Posterior cingulate gyrus (tissue), 11 donors: Measurements from ENCODE around the gene OAT.
A peak's percentile ranks its signal among the peaks of the same experiment; 100 is the strongest.
"Not testable (repeated sequence)": the region's sequence is repeated elsewhere in the genome, so short reads cannot be mapped to it uniquely, and the experiment has no call there.

Source experiments
- DNase-seq, 10 donors: peaks; one replicate each; pipeline versions ENCODE4 v3.0.0 to v3.0.0-alpha.2; 2020 to 2021; ENCODE audit warnings: mixed read lengths in 3 of 10
- intact Hi-C: fragments of 100-400 bp; cut with DNase I; formaldehyde crosslinking; loops from one replicate; pipeline ENCODE4 v1.15.1; 2023

Gene OAT

GRCh38 chr10:124384591-124385190, 34.0 kb downstream of the OAT start:
- intact Hi-C loops, result loop anchor here (5.0 kb wide), 1 partner anchor 802 kb away; no protein-coding TSS in a partner anchor
- peak in 1 of 10 donors; percentile 67 for DNase-seq

- DNase-seq, result peak in 1 of 10 donors; percentile 24
- intact Hi-C loops, result no loop called here
These were observed 34.6 kb downstream of the OAT start for GRCh38 chr10:124384172-124384571.

GRCh38 chr10:124383496-124383895, 35.2 kb downstream of the OAT start:
- DNase-seq, result peak in 1 of 10 donors; percentile 56
- intact Hi-C loops, result no loop called here

GRCh38 chr10:124381011-124381611, 37.6 kb downstream of the OAT start:
- intact Hi-C loops, result no loop called here
- peak in 1 of 10 donors; percentile 22 for DNase-seq

GRCh38 chr10:124380256-124380995, 38.3 kb downstream of the OAT start:
- DNase-seq, result peak in 1 of 10 donors; percentile 18
- intact Hi-C loops, result no loop called here

- intact Hi-C loops, result no loop called here
- DNase-seq, result peak in 1 of 10 donors; percentile 53
These were observed 39.0 kb downstream of the OAT start for GRCh38 chr10:124379609-124380193.

- intact Hi-C loops, result no loop called here
- peak in 1 of 10 donors; percentile 67 for DNase-seq
These were observed 39.7 kb downstream of the OAT start for GRCh38 chr10:124378881-124379471.

GRCh38 chr10:124378271-124378670, 40.5 kb downstream of the OAT start:
- intact Hi-C loops, result no loop called here
- peak in 1 of 10 donors; percentile 18 for DNase-seq

GRCh38 chr10:124377101-124377500, 41.6 kb downstream of the OAT start:
- DNase-seq, result peak in 1 of 10 donors; percentile 56
- intact Hi-C loops, result no loop called here

GRCh38 chr10:124376411-124376810, 42.3 kb downstream of the OAT start:
- intact Hi-C loops, result no loop called here
- DNase-seq, result peak in 1 of 10 donors; percentile 42

GRCh38 chr10:124375691-124376090, 43.0 kb downstream of the OAT start:
- DNase-seq, result peak in 1 of 10 donors; percentile 46
- intact Hi-C loops, result no loop called here

- no peak for DNase-seq
- intact Hi-C loops, result no loop called here
These were observed 43.4 kb downstream of the OAT start for GRCh38 chr10:124375353-124375614.

GRCh38 chr10:124374535-124375352, 44.0 kb downstream of the OAT start:
- intact Hi-C loops, result no loop called here
- peak in 1 of 10 donors; percentile 62 for DNase-seq

- intact Hi-C loops, result no loop called here
- DNase-seq, result peak in 1 of 10 donors; percentile 84
These were observed 45.8 kb downstream of the OAT start for GRCh38 chr10:124372899-124373298.

- intact Hi-C loops, result no loop called here
- DNase-seq, result peak in 1 of 10 donors; percentile 75
These were observed 48.3 kb downstream of the OAT start for GRCh38 chr10:124370426-124370825.

GRCh38 chr10:124369986-124370385, 48.7 kb downstream of the OAT start:
- intact Hi-C loops, result loop anchor here (10.0 kb wide), 1 partner anchor 105 kb away; no protein-coding TSS in a partner anchor
- peak in 1 of 10 donors; percentile 18 for DNase-seq

- DNase-seq, result not testable (repeated sequence)
- intact Hi-C loops, result loop anchor here (10.0 kb wide), 1 partner anchor 105 kb away; no protein-coding TSS in a partner anchor
These were observed 49.2 kb downstream of the OAT start for GRCh38 chr10:124369533-124369932.

GRCh38 chr10:124369066-124369465, 49.7 kb downstream of the OAT start:
- intact Hi-C loops, result loop anchor here (10.0 kb wide), 1 partner anchor 104 kb away; no protein-coding TSS in a partner anchor
- peak in 1 of 10 donors; percentile 56 for DNase-seq

GRCh38 chr10:124367936-124368335, 50.8 kb downstream of the OAT start:
- peak in 1 of 10 donors; percentile 80 for DNase-seq
- intact Hi-C loops, result loop anchor here (10.0 kb wide), 1 partner anchor 103 kb away; no protein-coding TSS in a partner anchor

- intact Hi-C loops, result loop anchor here (10.0 kb wide), 1 partner anchor 103 kb away; no protein-coding TSS in a partner anchor
- peak in 1 of 10 donors; percentile 34 for DNase-seq
These were observed 51.3 kb downstream of the OAT start for GRCh38 chr10:124367414-124367813.
